Activated B cell treated with CpG ODN at 0.5 μM for 24 hours (primary cell): ENCODE results near the gene GOLGA8O. TPM values are rescaled to one million over a fixed set of nuclear protein-coding genes. Genes with fewer than 3 reads are reported as not detected.
"Not testable (repeated sequence)": the region's sequence is repeated elsewhere in the genome, so short reads cannot be mapped to it uniquely, and the experiment has no call there.

Experiments used
- ATAC-seq: fragments of 200-7000 bp; cut with Tn5 transposase; one replicate; pipeline ENCODE4 v1.10.0; 2021; ENCODE audit warnings: low read depth, mild to moderate bottlenecking, moderate library complexity
- CTCF ChIA-PET: fragments of 350-600 bp; sonication (Branson Sonifier 250); formaldehyde crosslinking; loops from one replicate; lab custom pipeline; 2021; ENCODE audit warnings: antibody characterized with exemption; lab: Charles Lee
- POLR2A ChIA-PET: fragments of 350-600 bp; sonication (Branson Sonifier 250); formaldehyde crosslinking; loops from one replicate; lab custom pipeline; 2021; ENCODE audit warnings: antibody characterized with exemption; lab: Charles Lee
- DNase-seq: peaks from one replicate; pipeline ENCODE4 v3.0.0; 2022
- H3K27ac Mint-ChIP-seq: one replicate; pipeline ENCODE4 v1.8.0; 2020; ENCODE audit warnings: mixed read lengths
- H3K27me3 Mint-ChIP-seq: one replicate; pipeline ENCODE4 v1.8.0; 2021; ENCODE audit warnings: mixed read lengths
- H3K36me3 Mint-ChIP-seq: one replicate; pipeline ENCODE4 v1.8.0; 2021; ENCODE audit warnings: low read depth, mixed read lengths
- H3K4me1 Mint-ChIP-seq: one replicate; pipeline ENCODE4 v1.8.0; 2021; ENCODE audit warnings: mixed read lengths
- H3K4me3 Mint-ChIP-seq: one replicate; pipeline ENCODE4 v1.8.0; 2020; ENCODE audit warnings: mild to moderate bottlenecking, mixed read lengths
- H3K9me3 Mint-ChIP-seq: one replicate; pipeline ENCODE4 v1.8.0; 2020; ENCODE audit warnings: mixed read lengths
- intact Hi-C: fragments of 100-400 bp; cut with micrococcal nuclease; formaldehyde crosslinking; loops from one replicate; pipeline ENCODE4 v1.15.1; 2024
- total RNA-seq: library from RNA; stranded (reverse); gene quantifications from 2 replicates; pipeline ENCODE4 v1.2.3, GENCODE V29; 2022

The GOLGA8O gene
- total RNA-seq = 0.89 and 1.2 TPM in 2 replicates

GRCh38 chr15:32455534-32455933, at the start of gene GOLGA8O:
Gene GOLGA8O (minus strand): TSS chr15:32455634. CDS start chr15:32455536, 98 bp downstream.
- H3K27ac Mint-ChIP-seq, H3K9me3 Mint-ChIP-seq, intact Hi-C loops, H3K27me3 Mint-ChIP-seq, H3K4me3 Mint-ChIP-seq, H3K36me3 Mint-ChIP-seq, DNase-seq, CTCF ChIA-PET, POLR2A ChIA-PET, ATAC-seq, H3K4me1 Mint-ChIP-seq: not testable (repeated sequence)

- intact Hi-C loops, H3K27me3 Mint-ChIP-seq, CTCF ChIA-PET, H3K4me3 Mint-ChIP-seq, H3K4me1 Mint-ChIP-seq, DNase-seq, H3K9me3 Mint-ChIP-seq, H3K27ac Mint-ChIP-seq, ATAC-seq, H3K36me3 Mint-ChIP-seq, POLR2A ChIA-PET: not testable (repeated sequence)
Measured at GRCh38 chr15:32504152-32504811, 48.8 kb upstream of the GOLGA8O start.

- DNase-seq, ATAC-seq, POLR2A ChIA-PET, H3K36me3 Mint-ChIP-seq, intact Hi-C loops, H3K4me1 Mint-ChIP-seq, CTCF ChIA-PET, H3K27me3 Mint-ChIP-seq, H3K9me3 Mint-ChIP-seq, H3K4me3 Mint-ChIP-seq, H3K27ac Mint-ChIP-seq: not testable (repeated sequence)
Measured at GRCh38 chr15:32502946-32503345, 47.5 kb upstream of the GOLGA8O start.

GRCh38 chr15:32492768-32493167, 37.3 kb upstream of the GOLGA8O start:
- intact Hi-C loops, H3K4me3 Mint-ChIP-seq, H3K36me3 Mint-ChIP-seq, H3K4me1 Mint-ChIP-seq, POLR2A ChIA-PET, ATAC-seq, H3K9me3 Mint-ChIP-seq, H3K27me3 Mint-ChIP-seq, DNase-seq, CTCF ChIA-PET, H3K27ac Mint-ChIP-seq: not testable (repeated sequence)

GRCh38 chr15:32486474-32486873, 31.0 kb upstream of the GOLGA8O start:
- CTCF ChIA-PET, H3K27ac Mint-ChIP-seq, intact Hi-C loops, H3K4me1 Mint-ChIP-seq, H3K9me3 Mint-ChIP-seq, ATAC-seq, H3K4me3 Mint-ChIP-seq, POLR2A ChIA-PET, H3K27me3 Mint-ChIP-seq, DNase-seq, H3K36me3 Mint-ChIP-seq: not testable (repeated sequence)

GRCh38 chr15:32483377-32483776, 27.9 kb upstream of the GOLGA8O start:
- CTCF ChIA-PET, DNase-seq, H3K27ac Mint-ChIP-seq, H3K4me3 Mint-ChIP-seq, intact Hi-C loops, ATAC-seq, H3K9me3 Mint-ChIP-seq, POLR2A ChIA-PET, H3K36me3 Mint-ChIP-seq, H3K4me1 Mint-ChIP-seq, H3K27me3 Mint-ChIP-seq: not testable (repeated sequence)

- H3K4me3 Mint-ChIP-seq, H3K27me3 Mint-ChIP-seq, POLR2A ChIA-PET, CTCF ChIA-PET, H3K27ac Mint-ChIP-seq, DNase-seq, ATAC-seq, H3K9me3 Mint-ChIP-seq, intact Hi-C loops, H3K4me1 Mint-ChIP-seq, H3K36me3 Mint-ChIP-seq: not testable (repeated sequence)
Measured at GRCh38 chr15:32481683-32482082, 26.2 kb upstream of the GOLGA8O start.

- H3K4me3 Mint-ChIP-seq, CTCF ChIA-PET, POLR2A ChIA-PET, intact Hi-C loops, H3K27ac Mint-ChIP-seq, H3K27me3 Mint-ChIP-seq, H3K36me3 Mint-ChIP-seq, H3K9me3 Mint-ChIP-seq, DNase-seq, H3K4me1 Mint-ChIP-seq, ATAC-seq: not testable (repeated sequence)
Measured at GRCh38 chr15:32468076-32468475, 12.6 kb upstream of the GOLGA8O start.

- intact Hi-C loops, H3K4me1 Mint-ChIP-seq: not testable (repeated sequence)
Measured at GRCh38 chr15:32440445-32440977, 14.9 kb downstream of the GOLGA8O start.

GRCh38 chr15:32434102-32434963, 21.1 kb downstream of the GOLGA8O start:
- ATAC-seq = peak; percentile 79
- intact Hi-C loops = not testable (repeated sequence)

More at GRCh38 chr15:32440445-32440977, 14.9 kb downstream of the GOLGA8O start:
- H3K9me3 Mint-ChIP-seq, POLR2A ChIA-PET, H3K36me3 Mint-ChIP-seq, DNase-seq, H3K27me3 Mint-ChIP-seq, CTCF ChIA-PET, H3K27ac Mint-ChIP-seq, H3K4me3 Mint-ChIP-seq: not testable (repeated sequence)
- peak; percentile 54 for ATAC-seq

GRCh38 chr15:32427635-32428034, 27.8 kb downstream of the GOLGA8O start:
- POLR2A ChIA-PET, H3K27ac Mint-ChIP-seq, H3K27me3 Mint-ChIP-seq, H3K4me1 Mint-ChIP-seq, DNase-seq, H3K36me3 Mint-ChIP-seq, H3K9me3 Mint-ChIP-seq, H3K4me3 Mint-ChIP-seq, intact Hi-C loops, ATAC-seq, CTCF ChIA-PET: not testable (repeated sequence)

More at GRCh38 chr15:32434102-32434963, 21.1 kb downstream of the GOLGA8O start:
- H3K9me3 Mint-ChIP-seq, DNase-seq, H3K36me3 Mint-ChIP-seq, H3K4me1 Mint-ChIP-seq, H3K4me3 Mint-ChIP-seq, CTCF ChIA-PET, POLR2A ChIA-PET, H3K27ac Mint-ChIP-seq, H3K27me3 Mint-ChIP-seq: not testable (repeated sequence)

- POLR2A ChIA-PET, H3K27ac Mint-ChIP-seq, H3K27me3 Mint-ChIP-seq, H3K4me3 Mint-ChIP-seq, DNase-seq, ATAC-seq, CTCF ChIA-PET, H3K36me3 Mint-ChIP-seq, H3K4me1 Mint-ChIP-seq, intact Hi-C loops, H3K9me3 Mint-ChIP-seq: not testable (repeated sequence)
Measured at GRCh38 chr15:32426511-32426910, 28.9 kb downstream of the GOLGA8O start.
